WERI-Rb-1 (cell line): ENCODE data around the gene ZNF407.

Experiments
- DNase-seq: peaks from one replicate; pipeline ENCODE4 v3.0.0-alpha.2; 2020
- H3K27ac ChIP-seq: fragments of 250-450 bp; sonication (Bioruptor Pico); 2 replicates; pipeline ENCODE4 v1.5.1; 2020; ENCODE audit warnings: mild to moderate bottlenecking, moderate library complexity
- H3K27me3 ChIP-seq: fragments of 250-450 bp; sonication (Bioruptor Pico); 2 replicates; pipeline ENCODE4 v1.5.1; 2021; ENCODE audit warnings: mild to moderate bottlenecking, low read depth, moderate library complexity; ENCODE audit not compliant: insufficient read depth, severe bottlenecking
- H3K36me3 ChIP-seq: fragments of 250-450 bp; sonication (Bioruptor Pico); 2 replicates; pipeline ENCODE4 v1.5.1; 2020; ENCODE audit warnings: mild to moderate bottlenecking, moderate library complexity
- H3K4me3 ChIP-seq: 2 replicates; pipeline ENCODE4 v1.5.1; 2011; ENCODE audit warnings: low read depth, mild to moderate bottlenecking, control low read depth, low read length
- H3K9me3 ChIP-seq: fragments of 250-450 bp; sonication (Bioruptor Pico); 2 replicates; pipeline ENCODE4 v1.5.1; 2021; ENCODE audit warnings: mild to moderate bottlenecking, moderate library complexity; ENCODE audit not compliant: severe bottlenecking
- TF ChIP-seq, protein P1 (sequence below): IDR thresholded peaks from 2 replicates; pipeline ENCODE4 v1.5.1; 2011; ENCODE audit warnings: low read depth, mild to moderate bottlenecking, control low read depth, inconsistent platforms, low read length

Gene ZNF407

DNA sequence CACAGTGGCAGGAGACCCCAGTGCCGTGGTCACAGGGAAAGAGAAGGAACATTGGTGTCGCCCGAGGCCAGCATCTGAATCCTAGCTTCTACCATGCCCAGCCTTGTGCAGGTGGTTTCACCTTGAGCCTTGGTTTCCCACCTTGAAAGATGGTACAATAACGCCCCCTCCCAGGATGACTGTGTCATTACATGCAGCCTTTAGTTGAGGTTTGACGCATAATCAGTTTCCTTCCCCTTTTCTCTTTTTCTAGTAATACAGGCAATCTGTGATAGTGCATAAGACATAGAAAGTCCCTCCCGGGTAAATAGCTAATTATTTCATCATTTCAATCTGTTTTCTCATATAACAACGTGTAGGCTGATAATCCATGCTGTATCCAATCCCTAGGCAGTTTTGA lies 29.8 kb upstream of the ZNF407 start:
- Histone ChIP-seq H3K27ac (no peak overlapping the region), H3K27me3 (no peaks in the 10 kb centered on the region), H3K36me3 (no peaks in the 10 kb centered on the region), H3K4me3 (no peak overlapping the region), H3K9me3 (peaks cover 17% of the 10 kb centered on the region)
- TF ChIP-seq, protein P1, sequence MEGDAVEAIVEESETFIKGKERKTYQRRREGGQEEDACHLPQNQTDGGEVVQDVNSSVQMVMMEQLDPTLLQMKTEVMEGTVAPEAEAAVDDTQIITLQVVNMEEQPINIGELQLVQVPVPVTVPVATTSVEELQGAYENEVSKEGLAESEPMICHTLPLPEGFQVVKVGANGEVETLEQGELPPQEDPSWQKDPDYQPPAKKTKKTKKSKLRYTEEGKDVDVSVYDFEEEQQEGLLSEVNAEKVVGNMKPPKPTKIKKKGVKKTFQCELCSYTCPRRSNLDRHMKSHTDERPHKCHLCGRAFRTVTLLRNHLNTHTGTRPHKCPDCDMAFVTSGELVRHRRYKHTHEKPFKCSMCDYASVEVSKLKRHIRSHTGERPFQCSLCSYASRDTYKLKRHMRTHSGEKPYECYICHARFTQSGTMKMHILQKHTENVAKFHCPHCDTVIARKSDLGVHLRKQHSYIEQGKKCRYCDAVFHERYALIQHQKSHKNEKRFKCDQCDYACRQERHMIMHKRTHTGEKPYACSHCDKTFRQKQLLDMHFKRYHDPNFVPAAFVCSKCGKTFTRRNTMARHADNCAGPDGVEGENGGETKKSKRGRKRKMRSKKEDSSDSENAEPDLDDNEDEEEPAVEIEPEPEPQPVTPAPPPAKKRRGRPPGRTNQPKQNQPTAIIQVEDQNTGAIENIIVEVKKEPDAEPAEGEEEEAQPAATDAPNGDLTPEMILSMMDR, result peak; percentile 52
- no peak for DNase-seq

DNA sequence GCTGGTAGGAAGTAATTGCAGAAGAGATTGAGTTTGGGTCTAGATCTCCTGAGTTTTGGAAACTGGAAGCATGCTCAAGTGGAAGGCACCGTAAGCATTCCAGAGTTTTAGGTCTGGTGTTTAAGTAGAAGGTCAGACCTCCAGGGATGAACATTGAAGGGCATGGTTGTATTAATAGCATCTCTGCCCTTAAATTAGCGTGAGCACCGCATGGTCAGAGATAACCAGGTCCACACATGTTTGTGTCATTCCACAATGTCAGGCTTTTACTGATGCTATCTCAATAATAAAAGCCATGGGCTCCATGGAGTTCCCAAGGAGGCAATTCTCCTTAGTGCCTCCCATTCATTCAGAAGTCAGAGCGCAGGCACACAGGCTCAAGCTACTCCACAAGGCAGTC lies 28.3 kb upstream of the ZNF407 start:
- TF ChIP-seq, protein P1, result no peak
- DNase-seq, result no peak
- H3K36me3 ChIP-seq, result no peaks in the 10 kb centered on the region
- H3K27me3 ChIP-seq, result no peaks in the 10 kb centered on the region
- H3K27ac ChIP-seq, result no peak overlapping the region
- H3K9me3 ChIP-seq, result peaks cover 17% of the 10 kb centered on the region
- no peak overlapping the region for H3K4me3 ChIP-seq

DNA sequence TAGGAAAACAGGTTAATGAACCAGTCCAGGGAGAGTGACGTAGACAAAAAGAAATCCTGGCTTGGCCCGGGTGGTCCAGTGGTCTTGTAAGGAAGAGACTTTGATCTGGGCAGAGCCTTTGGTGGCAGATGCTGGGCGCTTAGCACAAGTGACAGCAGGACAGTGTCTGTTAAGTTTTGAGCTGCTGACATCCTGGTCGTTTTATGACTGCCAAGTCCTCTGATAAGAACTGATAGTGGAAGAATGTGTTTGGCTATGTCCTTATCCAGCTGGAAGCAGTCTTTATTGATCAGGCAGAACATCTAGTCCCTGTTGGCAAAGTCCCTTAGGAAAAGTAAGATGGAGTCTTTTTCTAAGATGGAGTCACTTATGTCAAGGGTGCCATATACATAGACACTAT lies 27.4 kb upstream of the ZNF407 start:
- no peak for DNase-seq
- Histone ChIP-seq H3K4me3 (no peak overlapping the region), H3K27ac (no peak overlapping the region), H3K9me3 (peaks cover 15% of the 10 kb centered on the region), H3K36me3 (no peaks in the 10 kb centered on the region), H3K27me3 (no peaks in the 10 kb centered on the region)
- TF ChIP-seq, protein P1, result no peak

DNA sequence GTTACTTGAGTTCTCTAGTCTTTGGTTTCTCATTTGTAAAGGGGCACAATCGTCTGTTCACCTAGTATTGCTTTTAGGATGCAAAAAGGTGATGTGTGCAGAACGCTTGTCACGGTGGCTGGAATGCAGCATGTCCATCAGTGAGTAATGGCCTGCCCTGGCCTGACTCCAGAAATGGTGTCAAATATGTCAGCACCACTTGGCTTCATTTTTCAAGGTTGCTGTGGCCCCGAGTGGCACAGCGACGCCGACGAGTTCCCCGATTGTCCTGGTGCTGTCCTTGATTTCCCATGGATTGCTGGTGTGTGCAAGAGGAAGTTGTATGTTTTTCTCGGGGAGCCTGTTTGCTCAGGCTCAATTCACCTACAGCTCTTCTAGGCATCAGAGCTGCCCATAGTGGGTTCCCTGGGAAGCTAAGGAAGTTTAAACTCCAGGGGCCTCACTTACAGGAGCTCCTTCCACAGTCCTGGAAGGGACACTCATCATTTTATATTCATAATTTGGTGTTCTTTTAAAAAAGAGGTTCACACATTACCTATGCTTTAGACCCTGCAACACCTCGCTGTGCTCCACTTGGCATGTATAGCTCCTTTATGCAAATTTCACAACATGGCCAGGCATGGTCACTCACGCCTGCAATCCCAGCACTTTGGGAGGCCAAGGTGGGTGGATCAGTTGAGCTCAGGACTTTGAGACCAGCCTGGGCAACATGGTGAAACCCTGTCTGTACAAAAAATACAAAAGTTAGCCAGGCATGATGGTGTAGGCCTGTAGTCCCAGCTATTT lies 25.6 kb upstream of the ZNF407 start:
- TF ChIP-seq, protein P1, result no peak
- Histone ChIP-seq H3K9me3 (no peaks in the 10 kb centered on the region), H3K36me3 (no peaks in the 10 kb centered on the region), H3K4me3 (no peak overlapping the region), H3K27ac (no peak overlapping the region), H3K27me3 (no peaks in the 10 kb centered on the region)
- DNase-seq, result no peak

DNA sequence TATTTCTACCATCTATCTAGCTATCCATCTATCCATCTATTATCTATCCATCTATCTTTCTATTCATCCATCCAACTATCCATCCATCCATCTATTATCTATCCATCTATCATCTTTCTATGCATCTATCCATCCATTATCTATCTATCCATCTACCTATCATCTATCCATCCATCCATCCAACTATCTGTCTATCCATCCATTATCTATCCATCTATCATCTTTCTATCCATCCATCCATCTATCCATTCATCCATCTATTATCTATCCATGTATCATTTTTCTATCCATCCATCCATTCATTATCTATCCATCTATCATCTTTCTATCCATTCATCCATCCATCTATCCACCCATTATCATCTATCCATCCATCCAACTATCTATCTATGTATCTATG lies 24.6 kb upstream of the ZNF407 start:
- Histone ChIP-seq H3K27me3 (no peaks in the 10 kb centered on the region), H3K27ac (no peak overlapping the region), H3K9me3 (no peaks in the 10 kb centered on the region), H3K4me3 (no peak overlapping the region), H3K36me3 (no peaks in the 10 kb centered on the region)
- TF ChIP-seq, protein P1, result no peak
- DNase-seq, result no peak

DNA sequence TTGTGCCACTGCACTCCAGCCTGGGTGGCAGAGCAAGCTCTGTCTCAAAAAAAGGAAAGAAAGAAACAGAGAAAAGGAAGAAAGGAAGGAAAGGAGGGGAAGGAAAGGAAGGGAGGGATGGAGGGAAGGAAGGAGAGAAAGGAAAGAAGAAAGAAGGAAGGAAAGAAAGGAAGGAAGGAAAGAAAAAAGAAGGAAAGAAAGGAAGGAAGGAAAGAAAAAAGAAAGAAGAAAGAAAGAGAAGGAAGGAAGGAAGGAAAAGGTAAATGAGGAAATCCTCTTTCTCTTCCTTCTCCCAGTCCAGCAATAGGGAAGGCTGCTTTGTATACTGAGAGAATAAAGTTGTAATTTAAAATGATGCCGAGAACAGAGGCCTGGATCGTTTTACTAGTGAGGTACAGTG lies 22.8 kb upstream of the ZNF407 start:
- TF ChIP-seq, protein P1, result no peak

More for the DNA sequence above, 22.8 kb upstream of the ZNF407 start:
- Histone ChIP-seq H3K9me3 (no peaks in the 10 kb centered on the region), H3K4me3 (no peak overlapping the region), H3K27me3 (no peaks in the 10 kb centered on the region), H3K36me3 (no peaks in the 10 kb centered on the region), H3K27ac (no peak overlapping the region)
- DNase-seq, result no peak
